Sciatic nerve (tissue), 2 donors: ENCODE results near the gene PCBP3. TPM values are rescaled to one million over a fixed set of nuclear protein-coding genes. Genes with fewer than 3 reads are reported as not detected.
A peak's percentile ranks its signal among the peaks of the same experiment; 100 is the strongest.
"Not testable (repeated sequence)": the region's sequence is repeated elsewhere in the genome, so short reads cannot be mapped to it uniquely, and the experiment has no call there.

Experiments
- ATAC-seq: fragments of 200-7000 bp; cut with Tn5 transposase; one replicate; pipeline ENCODE4 v1.9.1; 2020; ENCODE audit warnings: mild to moderate bottlenecking, moderate library complexity
- DNase-seq: peaks from one replicate; pipeline ENCODE4 v3.0.0-alpha.2; 2020; ENCODE audit warnings: low spot score
- intact Hi-C: fragments of 100-400 bp; cut with DNase I; formaldehyde crosslinking; loops from one replicate; pipeline ENCODE4 v1.14.2; 2022
- total RNA-seq: library from RNA; stranded (reverse); fragmentation: NEBNext Ultra II Directional; extraction: Animal tissue kit (Norgen Biotek cat#: 25700); gene quantifications from one replicate; pipeline ENCODE4 v1.2.1, GENCODE V29; 2021
- donor health status: DM: no; HTN: no; CAD: no.
- donor health status: DM: no; HTN: no; CAD: no.

Gene PCBP3
- total RNA-seq, 1 donor from 2014 or later, result 14.1 TPM

- ATAC-seq (no peak), DNase-seq (no peak)
- intact Hi-C loops, result no loop called here
Measured at GRCh38 chr21:45965084-45965809, 321.7 kb downstream of the PCBP3 start.

- ATAC-seq, result no peak
- DNase-seq, result no peak
- intact Hi-C loops, result no loop called here
Measured at GRCh38 chr21:45966791-45967394, 323.4 kb downstream of the PCBP3 start.

- DNase-seq, result no peak
- no peak for ATAC-seq
- intact Hi-C loops, result loop anchor here (5.0 kb wide), 1 partner anchor 127 kb away; the partner anchor contains the start of gene COL6A2
Measured at GRCh38 chr21:45969921-45970673, 326.6 kb downstream of the PCBP3 start.

DNA sequence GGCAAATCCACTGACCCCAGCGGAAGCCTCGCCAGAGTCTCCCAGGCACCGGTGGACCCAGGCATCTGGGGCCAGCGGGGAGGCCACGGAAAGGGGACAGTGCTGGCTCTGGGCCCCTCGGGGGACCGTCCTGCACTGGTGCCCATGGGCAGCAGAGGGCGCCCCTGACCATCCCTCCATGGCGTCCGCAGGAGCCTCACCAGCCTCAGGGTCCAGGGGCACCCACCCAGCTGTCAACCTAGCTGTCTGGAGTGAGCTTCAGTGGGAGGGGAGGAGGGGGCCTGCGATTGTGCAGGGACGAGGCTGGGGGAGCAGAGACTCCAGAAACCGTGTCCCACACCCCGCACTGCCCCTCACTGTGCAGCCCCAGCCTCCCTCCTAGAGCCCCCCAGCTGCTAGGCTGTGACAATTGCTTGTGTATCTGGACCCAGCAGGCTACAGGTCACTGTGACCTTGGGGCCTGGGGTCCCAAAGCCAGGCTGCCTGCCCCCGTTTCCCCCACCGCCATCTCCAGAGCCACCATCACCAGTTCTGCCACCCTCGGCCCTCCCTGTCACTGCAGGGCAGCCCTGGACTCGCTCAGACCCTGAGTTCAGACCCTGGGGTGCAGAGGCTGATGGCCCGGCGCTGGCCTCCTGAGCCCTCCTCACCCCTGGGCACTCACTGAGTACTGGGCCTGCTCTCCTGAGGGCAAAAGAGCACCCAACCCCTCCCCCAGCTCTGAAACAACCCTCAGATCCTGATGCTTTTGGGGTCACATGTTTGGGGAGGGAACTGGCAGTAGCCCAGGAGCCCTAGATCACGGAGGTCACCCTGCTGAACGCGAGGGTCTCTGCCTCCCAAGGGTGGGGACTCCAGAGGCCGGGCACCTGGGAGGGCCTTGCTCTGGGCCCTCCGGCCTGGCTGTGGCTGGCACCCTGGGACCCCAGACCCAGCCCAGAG, 327.4 kb downstream of the PCBP3 start:
- intact Hi-C loops, result loop anchor here (5.0 kb wide), 1 partner anchor 126 kb away; the partner anchor contains the start of gene COL6A2
- ATAC-seq (peak; percentile 72), DNase-seq (peak; percentile 86)

DNA sequence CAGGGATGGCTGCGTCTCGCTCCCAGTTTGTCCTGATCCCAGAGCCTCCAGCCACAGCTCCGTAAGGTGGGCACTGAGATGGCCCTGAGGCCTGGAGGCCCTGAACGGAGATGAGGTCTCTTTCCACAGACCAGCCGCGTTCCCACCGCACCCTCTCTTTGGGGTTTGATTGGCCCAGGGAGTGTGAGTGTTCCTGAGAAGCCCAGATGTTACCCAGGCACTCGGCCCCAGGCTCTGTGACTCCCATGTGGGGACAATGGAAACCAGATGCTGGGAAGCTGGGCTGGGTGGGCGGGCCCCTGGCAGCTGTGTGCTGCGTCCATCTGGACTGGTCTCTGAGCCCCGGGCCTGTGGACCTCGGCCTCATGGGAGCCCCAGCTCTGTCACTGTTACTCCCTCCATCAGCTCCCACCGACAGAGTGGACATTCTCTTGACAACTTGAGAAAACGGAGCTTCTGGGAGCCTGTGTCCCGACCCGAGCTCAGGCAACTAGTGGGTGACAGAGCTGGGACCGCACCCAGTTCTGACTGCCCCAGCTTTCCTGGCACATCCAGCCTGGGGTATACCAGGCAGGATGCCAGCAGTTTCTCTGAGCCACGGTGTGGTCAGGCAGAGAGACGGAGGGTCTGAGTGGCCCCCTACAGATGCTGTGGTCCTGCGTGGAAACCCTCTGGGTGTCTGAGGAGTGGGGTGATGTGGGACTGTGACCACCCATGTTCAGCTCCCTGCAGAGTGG, 328.3 kb downstream of the PCBP3 start:
- DNase-seq (peak; percentile 73), ATAC-seq (peak; percentile 65)
- intact Hi-C loops, result loop anchor here (5.0 kb wide), 1 partner anchor 126 kb away; the partner anchor contains the start of gene COL6A2

DNA sequence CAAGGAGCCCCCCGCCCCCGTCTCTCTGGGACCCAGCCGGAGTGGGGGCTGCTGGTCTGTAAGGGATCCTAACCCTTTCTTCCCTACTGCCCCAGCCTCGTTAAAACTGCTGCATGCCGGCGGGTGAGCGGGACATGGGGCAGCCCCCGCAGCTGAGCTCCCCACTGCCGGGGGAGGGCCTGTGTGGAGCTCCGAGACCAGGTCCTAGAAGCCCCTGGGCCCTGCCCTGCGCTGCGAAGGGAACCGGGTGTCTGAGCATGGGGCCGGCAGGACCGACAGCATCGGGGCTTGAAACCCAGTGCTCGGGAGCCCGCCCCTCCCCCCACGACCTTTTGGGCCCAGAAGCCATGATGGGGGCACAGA, 328.8 kb downstream of the PCBP3 start:
- ATAC-seq, result peak; percentile 22
- DNase-seq, result peak; percentile 80
- intact Hi-C loops, result loop anchor here (5.0 kb wide), 1 partner anchor 125 kb away; the partner anchor contains the start of gene COL6A2

DNA sequence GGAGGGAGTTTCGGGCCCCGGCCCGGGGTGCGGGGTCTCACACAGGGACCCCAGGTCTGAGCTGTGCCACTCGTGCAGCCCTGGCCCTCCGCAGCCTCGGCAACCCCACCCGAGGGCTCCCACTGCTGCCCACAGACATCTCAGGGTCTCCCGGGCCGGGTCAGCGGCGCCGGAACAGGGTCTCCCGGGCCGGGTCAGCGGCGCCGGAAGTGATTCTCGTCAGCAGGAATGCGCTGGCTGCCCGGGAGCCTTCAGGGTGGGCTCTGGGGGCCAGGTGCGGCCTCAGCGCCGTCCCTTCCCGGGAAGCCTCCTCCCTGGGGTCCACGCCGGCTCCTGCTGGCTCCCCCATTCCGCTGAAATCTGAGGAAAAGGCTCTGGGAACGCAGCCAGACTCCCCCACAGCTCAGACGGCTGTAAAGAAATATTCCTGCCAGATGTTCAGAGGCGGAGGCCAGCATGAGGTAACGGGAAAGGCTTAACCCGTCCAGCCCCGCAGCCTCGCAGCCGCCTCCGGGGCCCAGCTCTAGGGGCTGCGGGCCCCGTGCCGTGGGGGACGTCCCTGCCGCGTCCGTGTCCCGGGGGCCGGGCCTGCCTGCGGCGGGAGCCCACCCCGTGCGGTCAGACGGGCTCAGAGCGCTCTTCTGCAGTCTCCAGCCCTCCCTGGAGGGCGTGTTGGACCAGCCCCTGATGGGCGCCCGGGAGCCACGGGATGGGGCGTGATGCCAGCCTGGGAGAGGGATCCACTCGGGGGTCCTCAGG, 329.4 kb downstream of the PCBP3 start:
- DNase-seq, result peak; percentile 91
- ATAC-seq, result peak; percentile 26
- intact Hi-C loops, result loop anchor here (5.0 kb wide), 1 partner anchor 124 kb away; the partner anchor contains the start of gene COL6A2

DNA sequence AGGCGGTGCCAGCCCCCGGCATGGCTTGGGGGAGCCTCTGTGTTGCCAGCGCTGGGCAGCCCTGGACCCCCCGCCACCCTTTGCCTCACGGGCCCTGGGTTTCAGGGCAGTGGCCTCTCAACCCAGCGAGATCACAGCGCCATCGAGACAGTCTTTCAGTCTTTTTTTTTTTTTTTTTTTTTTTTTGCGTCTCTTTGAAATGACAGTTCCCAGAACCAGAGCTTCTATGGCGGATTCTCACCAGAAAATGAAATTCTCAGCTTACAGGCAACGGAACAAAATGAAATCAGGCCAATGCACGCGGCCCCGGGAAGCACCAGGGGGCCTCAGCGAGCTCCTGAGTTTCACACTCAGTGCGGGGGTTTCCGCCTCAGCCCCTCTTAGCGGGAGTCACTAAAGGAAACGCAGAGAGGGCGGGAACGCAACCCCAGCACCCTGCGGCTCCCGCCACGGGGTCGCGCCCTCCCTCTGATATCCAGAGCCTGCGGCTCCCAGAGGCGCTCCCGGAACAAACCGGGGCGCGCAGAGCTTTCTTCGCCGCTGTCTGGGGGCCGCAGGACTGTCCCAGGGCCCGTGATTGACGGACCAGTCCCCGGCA, 330.0 kb downstream of the PCBP3 start:
- ATAC-seq, result peak; percentile 27
- intact Hi-C loops, result loop anchor here (5.0 kb wide), 1 partner anchor 124 kb away; the partner anchor contains the start of gene COL6A2
- DNase-seq, result peak; percentile 91

GRCh38 chr21:45974073-45975019, 330.8 kb downstream of the PCBP3 start:
- intact Hi-C loops, result loop anchor here (5.0 kb wide), 1 partner anchor 123 kb away; the partner anchor contains the start of gene COL6A2
- DNase-seq (peak; percentile 80), ATAC-seq (peak; percentile 43)

DNA sequence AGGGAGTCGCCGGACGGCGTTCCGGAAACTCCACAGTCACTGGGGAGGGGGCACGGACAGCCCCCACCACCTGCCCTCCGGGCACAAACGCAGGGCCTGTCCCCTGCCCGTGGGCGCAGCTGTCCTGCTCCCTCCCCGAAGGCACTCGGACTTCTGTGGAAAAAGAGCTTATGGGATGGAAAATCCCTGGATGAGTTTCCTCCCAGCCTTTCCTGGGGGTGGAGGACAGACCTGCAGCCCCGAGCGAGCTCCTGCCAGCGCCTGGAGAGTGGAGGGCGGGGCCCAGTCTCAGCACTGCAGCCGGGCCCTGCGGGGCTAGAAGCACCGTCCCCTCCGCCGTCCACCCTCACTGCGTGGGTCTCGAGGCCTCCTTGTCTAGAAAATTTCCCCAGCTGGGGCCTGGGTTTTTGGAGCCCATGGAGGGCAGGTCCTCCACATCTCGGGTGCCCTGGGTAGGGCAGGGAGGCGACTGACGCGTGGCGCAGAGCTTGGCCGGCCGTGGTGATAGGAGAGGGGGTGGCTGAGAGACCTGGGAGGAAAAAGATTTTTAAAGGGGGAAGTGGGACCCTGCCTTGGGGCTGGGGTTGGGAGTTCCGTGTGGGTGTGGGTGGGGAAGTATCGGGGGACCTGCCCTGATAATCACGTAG, 331.6 kb downstream of the PCBP3 start:
- peak; percentile 3 for ATAC-seq
- DNase-seq, result peak; percentile 79
- intact Hi-C loops, result no loop called here

DNA sequence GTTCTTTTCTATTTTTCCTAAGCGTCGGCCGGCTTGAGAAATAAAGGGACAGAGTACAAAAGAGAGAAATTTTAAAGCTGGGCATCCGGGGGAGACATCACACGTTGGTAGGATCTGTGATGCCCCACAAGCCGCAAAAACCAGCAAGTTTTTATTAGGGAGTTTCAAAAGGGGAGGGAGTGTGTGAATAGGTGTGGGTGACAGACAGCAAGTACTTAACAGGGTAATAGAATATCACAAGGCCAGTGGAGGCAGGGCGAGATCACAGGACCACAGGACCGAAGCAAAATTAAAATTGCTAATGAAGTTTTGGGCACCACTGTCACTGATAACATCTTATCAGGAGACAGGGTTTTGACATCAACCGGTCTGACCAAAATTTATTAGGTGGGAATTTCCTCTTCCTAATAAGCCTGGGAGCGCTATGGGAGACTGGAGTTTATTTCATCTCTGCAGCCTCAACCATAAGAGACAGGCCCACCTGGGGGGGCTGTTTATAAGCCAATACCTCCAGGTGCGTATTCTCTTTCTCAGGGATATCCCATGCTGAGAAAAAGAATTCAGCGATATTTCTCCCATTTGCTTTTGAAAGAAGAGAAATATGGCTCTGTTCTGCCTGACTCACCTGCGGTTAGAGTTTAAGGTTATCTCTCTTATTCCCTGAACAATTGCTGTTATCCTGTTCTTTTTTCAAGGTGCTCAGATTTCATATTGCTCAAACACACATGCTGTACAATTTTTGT, 332.3 kb downstream of the PCBP3 start:
- intact Hi-C loops, ATAC-seq, DNase-seq: not testable (repeated sequence)

GRCh38 chr21:45976701-45977311, 333.3 kb downstream of the PCBP3 start:
- no peak for ATAC-seq
- no peak for DNase-seq
- intact Hi-C loops, result no loop called here

DNA sequence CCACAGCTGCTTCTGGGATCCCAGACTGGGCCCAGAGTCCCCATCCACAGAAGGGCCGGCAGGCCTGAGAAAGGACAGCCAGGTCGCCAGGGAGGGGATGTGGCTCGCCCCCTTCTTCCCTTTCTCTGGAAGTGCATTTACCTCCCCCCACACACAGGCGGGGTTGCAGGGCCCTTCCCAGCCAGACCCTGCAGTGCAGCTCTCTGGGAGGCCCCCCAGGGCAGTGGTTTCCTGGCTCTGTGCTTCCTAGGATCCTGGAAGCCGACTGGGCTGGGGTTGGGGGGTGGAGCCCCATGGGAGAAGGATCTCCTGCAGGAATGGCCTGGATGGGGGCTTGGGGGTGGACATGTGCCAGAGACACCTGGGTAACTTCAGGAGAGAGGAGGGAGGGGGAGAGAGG, 333.9 kb downstream of the PCBP3 start:
- DNase-seq, result peak; percentile 77
- no peak for ATAC-seq
- intact Hi-C loops, result no loop called here

DNA sequence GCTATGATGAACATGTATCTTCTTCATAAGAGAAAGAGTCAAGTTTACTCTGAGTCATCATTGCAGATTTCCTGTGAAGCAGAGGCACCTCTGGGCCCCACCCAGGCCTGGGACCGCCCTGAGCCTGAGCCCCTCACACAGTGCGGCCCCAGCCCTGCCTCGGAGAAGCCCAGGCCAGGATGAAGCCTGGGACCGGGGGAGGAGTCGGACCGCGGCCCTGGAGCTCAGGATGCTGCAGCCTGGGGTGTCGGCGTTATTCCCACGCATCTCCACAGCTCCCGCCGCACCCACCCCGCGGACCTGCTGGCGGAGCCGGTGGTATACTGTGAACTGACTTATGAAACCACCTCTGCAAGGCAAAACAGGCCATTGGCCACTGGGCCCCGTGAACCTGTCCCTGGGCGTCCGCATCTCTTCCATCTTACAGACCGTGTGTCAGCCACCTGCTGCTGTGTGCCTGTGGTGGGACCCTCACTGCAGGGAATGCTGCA, 335.7 kb downstream of the PCBP3 start:
- ATAC-seq, result no peak
- intact Hi-C loops, result no loop called here

More for the DNA sequence above, 335.7 kb downstream of the PCBP3 start:
- DNase-seq, result peak; percentile 64
